ENCODE data around the gene DUS1L.

DNA sequence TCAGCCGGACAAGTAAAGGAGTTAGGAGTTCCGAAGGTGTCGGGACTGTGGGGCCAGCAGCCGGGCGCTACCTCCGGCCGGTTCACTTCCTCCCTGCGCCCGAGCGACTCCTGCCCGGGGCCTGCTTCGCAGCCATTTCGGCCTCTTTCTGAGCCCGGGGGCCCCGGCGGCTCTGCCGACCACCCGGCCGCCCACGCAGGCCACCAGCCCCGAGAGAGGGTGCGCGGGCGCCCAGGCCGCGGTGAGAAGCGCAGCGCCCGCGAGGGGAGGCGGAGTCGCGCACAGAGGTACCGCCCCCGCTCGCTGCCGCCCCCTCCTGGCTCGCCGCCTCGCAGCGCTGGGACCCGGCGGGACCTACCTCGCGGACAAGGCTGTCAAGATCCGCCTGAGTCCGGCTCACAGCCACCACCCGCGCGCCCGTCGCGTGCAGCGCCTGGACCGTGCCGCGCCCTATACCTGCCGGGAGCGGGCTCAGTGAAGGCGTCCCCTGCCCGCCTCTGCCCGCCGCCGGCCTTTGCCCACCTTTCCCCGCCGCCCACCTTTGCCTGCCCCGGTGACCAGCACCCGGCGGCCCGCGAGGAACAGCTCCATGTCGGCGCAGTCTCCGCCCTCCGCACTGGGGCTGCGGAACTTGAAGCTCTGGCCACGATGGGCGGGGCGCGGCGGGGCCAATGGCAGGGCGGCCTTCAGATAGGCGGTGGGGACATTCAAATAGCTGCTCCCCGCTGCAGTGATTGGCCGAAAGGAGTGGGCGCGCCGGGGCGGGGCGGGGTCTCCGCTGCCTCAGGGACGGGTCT is 28.3 kb downstream of the DUS1L start, which contains the start of gene DCXR:
- TF ChIP-seq, protein P1, sequence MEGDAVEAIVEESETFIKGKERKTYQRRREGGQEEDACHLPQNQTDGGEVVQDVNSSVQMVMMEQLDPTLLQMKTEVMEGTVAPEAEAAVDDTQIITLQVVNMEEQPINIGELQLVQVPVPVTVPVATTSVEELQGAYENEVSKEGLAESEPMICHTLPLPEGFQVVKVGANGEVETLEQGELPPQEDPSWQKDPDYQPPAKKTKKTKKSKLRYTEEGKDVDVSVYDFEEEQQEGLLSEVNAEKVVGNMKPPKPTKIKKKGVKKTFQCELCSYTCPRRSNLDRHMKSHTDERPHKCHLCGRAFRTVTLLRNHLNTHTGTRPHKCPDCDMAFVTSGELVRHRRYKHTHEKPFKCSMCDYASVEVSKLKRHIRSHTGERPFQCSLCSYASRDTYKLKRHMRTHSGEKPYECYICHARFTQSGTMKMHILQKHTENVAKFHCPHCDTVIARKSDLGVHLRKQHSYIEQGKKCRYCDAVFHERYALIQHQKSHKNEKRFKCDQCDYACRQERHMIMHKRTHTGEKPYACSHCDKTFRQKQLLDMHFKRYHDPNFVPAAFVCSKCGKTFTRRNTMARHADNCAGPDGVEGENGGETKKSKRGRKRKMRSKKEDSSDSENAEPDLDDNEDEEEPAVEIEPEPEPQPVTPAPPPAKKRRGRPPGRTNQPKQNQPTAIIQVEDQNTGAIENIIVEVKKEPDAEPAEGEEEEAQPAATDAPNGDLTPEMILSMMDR (conservative IDR thresholded peaks at IDR 0.05 in 1 of 2, IDR thresholded peaks at IDR 0.05 in 1 of 2; ENCODE audit: extremely low read depth in 1 of 2, insufficient read depth in 1 of 2, low read depth in 1 of 2, low read length in 2 of 2), result peak; percentile 50 to 80
- TF ChIP-seq EZH2 (IDR thresholded peaks at IDR 0.05; ENCODE audit: borderline replicate concordance, low read length), result no peak

All from mammary epithelial cell (primary cell).